ENCODE measurements around the gene NAPSA. TPM values are rescaled to one million over a fixed set of nuclear protein-coding genes. Genes with fewer than 3 reads are reported as not detected.

Gene NAPSA
- total RNA-seq, 4 donors from 2014 or later: 1.6 to 5.0 (median 3.1) TPM

GRCh38 chr19:50379602-50380001 lies 14.2 kb upstream of the NAPSA start:
- intact Hi-C loops (cut with DNase I; ENCODE audit: low total_unique reads): no loop called here
- peaks cover 0 to 39% (median 18%) of the 10 kb centered on the region in 4 donors for H3K36me3 ChIP-seq

GRCh38 chr19:50378863-50379236 lies 13.4 kb upstream of the NAPSA start:
- 94 to 95% methylated on average over 3 to 10 of the region's 10 CpGs for WGBS, 2 donors (ENCODE audit: low coverage in 1 of 2)
- in situ Hi-C loops (cut with MboI; ENCODE audit: low pct_ligation_motif_present in 1 of 4, low pct_unique_long_range_greater_than_20kb in 1 of 4, low sequenced_read_pairs in 3 of 4): no loop called here
- TF ChIP-seq POLR2AphosphoS5 (IDR thresholded peaks at IDR 0.05) (no peak), EP300 (IDR thresholded peaks at IDR 0.05; ENCODE audit: low read depth) (no peak), CTCF (IDR thresholded peaks at IDR 0.05) (no peak), POLR2A (IDR thresholded peaks at IDR 0.05) (no peak)
- no peaks in the 10 kb centered on the region for H3K27me3 ChIP-seq
- no peaks in the 10 kb centered on the region for H3K9me3 ChIP-seq
- intact Hi-C loops (cut with DNase I; ENCODE audit: low total_unique reads): no loop called here
- H3K4me3 ChIP-seq: no peak overlapping the region
- H3K36me3 ChIP-seq: peaks cover 0 to 39% (median 18%) of the 10 kb centered on the region in 4 donors
- no peak overlapping the region for H3K27ac ChIP-seq
- peaks cover 8 to 17% (median 13%) of the 10 kb centered on the region in 4 donors for H3K4me1 ChIP-seq
- no peak for DNase-seq

More at GRCh38 chr19:50379602-50380001, 14.2 kb upstream of the NAPSA start:
- Histone ChIP-seq H3K4me1 (peaks cover 8 to 19% (median 13%) of the 10 kb centered on the region in 4 donors), H3K27me3 (no peaks in the 10 kb centered on the region), H3K27ac (no peak overlapping the region), H3K4me3 (no peak overlapping the region), H3K9me3 (no peaks in the 10 kb centered on the region)
- DNase-seq: no peak
- in situ Hi-C loops (cut with MboI; ENCODE audit: low pct_ligation_motif_present in 1 of 4, low pct_unique_long_range_greater_than_20kb in 1 of 4, low sequenced_read_pairs in 3 of 4): no loop called here
- 92% methylated on average over 6 to 11 of the region's 11 CpGs for WGBS, 2 donors (ENCODE audit: low coverage in 1 of 2)
- TF ChIP-seq POLR2AphosphoS5 (IDR thresholded peaks at IDR 0.05) (no peak), EP300 (IDR thresholded peaks at IDR 0.05; ENCODE audit: low read depth) (no peak), POLR2A (IDR thresholded peaks at IDR 0.05) (no peak), CTCF (IDR thresholded peaks at IDR 0.05) (no peak)

- TF ChIP-seq POLR2A (IDR thresholded peaks at IDR 0.05) (no peak), EP300 (IDR thresholded peaks at IDR 0.05; ENCODE audit: low read depth) (no peak)
- Histone ChIP-seq H3K9me3 (no peaks in the 10 kb centered on the region), H3K4me1 (peaks cover 4 to 13% (median 8%) of the 10 kb centered on the region in 4 donors), H3K27me3 (no peaks in the 10 kb centered on the region), H3K27ac (no peak overlapping the region), H3K36me3 (peaks cover 0 to 39% (median 18%) of the 10 kb centered on the region in 4 donors), H3K4me3 (no peak overlapping the region)
- intact Hi-C loops (cut with DNase I; ENCODE audit: low total_unique reads) (no loop called here), in situ Hi-C loops (cut with MboI; ENCODE audit: low pct_ligation_motif_present in 1 of 4, low pct_unique_long_range_greater_than_20kb in 1 of 4, low sequenced_read_pairs in 3 of 4) (no loop called here)
- no peak for DNase-seq
- WGBS, 2 donors (ENCODE audit: low coverage in 1 of 2): 95% methylated on average over 36 of the region's 36 CpGs; no CpG with 5 or more reads in 1 of the 2 donors
These were observed 12.9 kb upstream of the NAPSA start for GRCh38 chr19:50378169-50378862.

DNA sequence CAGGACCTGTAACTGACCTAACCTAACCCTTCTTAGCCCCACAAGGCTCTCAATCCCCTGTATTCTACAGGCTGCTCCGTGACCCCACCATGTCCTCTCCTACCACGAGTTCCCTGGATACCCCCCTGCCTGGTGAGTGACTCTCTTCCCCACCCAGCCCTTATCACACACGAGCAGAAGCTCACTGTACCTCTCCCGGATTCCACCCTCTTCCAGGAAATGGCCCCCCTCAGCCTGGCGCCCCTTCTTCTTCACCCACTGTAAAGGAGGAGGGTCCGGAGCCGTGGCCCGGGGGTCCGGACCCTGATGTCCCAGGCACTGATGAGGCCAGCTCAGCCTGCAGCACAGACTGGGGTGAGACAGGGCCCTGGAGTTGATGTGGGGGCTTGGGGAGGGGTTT lies 12.1 kb upstream of the NAPSA start:
- in situ Hi-C loops (cut with MboI; ENCODE audit: low pct_ligation_motif_present in 1 of 4, low pct_unique_long_range_greater_than_20kb in 1 of 4, low sequenced_read_pairs in 3 of 4) (no loop called here), intact Hi-C loops (cut with DNase I; ENCODE audit: low total_unique reads) (no loop called here)
- WGBS, 2 donors (ENCODE audit: low coverage in 1 of 2): 74 to 79% methylated on average over 7 to 9 of the region's 9 CpGs
- Histone ChIP-seq H3K9me3 (no peaks in the 10 kb centered on the region), H3K4me3 (no peak overlapping the region), H3K27ac (peak overlapping the region; percentile 97 to 99 (median 99)), H3K36me3 (peaks cover 0 to 39% (median 18%) of the 10 kb centered on the region in 4 donors), H3K4me1 (peaks cover 3 to 12% (median 7%) of the 10 kb centered on the region in 4 donors), H3K27me3 (no peaks in the 10 kb centered on the region)
- TF ChIP-seq POLR2AphosphoS5 (IDR thresholded peaks at IDR 0.05) (no peak), POLR2A (IDR thresholded peaks at IDR 0.05) (no peak), EP300 (IDR thresholded peaks at IDR 0.05; ENCODE audit: low read depth) (no peak), CTCF (IDR thresholded peaks at IDR 0.05) (no peak)
- DNase-seq: no peak

All from transverse colon (tissue), 4 donors.